ENCODE measurements around the gene GATA1.

DNA sequence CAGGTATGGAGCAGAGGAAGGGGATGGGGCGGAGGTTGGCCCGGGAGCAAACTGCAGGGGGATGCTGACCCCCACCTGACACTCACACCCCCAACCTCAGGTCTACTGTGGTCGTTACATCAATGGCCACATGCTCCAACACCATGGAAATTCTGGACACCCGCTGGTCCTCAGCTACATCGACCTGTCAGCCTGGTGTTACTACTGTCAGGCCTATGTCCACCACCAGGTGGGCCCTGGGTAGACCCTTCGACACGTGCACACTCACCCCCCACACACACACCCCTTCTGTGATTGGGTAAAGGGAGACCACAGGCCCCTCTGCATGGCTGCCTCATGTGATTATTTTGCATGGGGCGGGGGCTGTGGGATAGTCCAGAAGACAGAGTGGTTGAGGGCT, 37.7 kb downstream of the GATA1 start:
- TF ChIP-seq HOXB5 (CRISPR knock-in tag; IDR thresholded peaks at IDR 0.05), result no peak
- TF ChIP-seq, protein P1, sequence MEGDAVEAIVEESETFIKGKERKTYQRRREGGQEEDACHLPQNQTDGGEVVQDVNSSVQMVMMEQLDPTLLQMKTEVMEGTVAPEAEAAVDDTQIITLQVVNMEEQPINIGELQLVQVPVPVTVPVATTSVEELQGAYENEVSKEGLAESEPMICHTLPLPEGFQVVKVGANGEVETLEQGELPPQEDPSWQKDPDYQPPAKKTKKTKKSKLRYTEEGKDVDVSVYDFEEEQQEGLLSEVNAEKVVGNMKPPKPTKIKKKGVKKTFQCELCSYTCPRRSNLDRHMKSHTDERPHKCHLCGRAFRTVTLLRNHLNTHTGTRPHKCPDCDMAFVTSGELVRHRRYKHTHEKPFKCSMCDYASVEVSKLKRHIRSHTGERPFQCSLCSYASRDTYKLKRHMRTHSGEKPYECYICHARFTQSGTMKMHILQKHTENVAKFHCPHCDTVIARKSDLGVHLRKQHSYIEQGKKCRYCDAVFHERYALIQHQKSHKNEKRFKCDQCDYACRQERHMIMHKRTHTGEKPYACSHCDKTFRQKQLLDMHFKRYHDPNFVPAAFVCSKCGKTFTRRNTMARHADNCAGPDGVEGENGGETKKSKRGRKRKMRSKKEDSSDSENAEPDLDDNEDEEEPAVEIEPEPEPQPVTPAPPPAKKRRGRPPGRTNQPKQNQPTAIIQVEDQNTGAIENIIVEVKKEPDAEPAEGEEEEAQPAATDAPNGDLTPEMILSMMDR (IDR thresholded peaks at IDR 0.05), result no peak
- no peak for TF ChIP-seq EP300 (IDR thresholded peaks at IDR 0.05)
- TF ChIP-seq POLR2AphosphoS2 (conservative IDR thresholded peaks at IDR 0.05; ENCODE audit: low read length), result no peak
- TF ChIP-seq CEBPB (IDR thresholded peaks at IDR 0.05), result no peak
- TF ChIP-seq, protein P2, sequence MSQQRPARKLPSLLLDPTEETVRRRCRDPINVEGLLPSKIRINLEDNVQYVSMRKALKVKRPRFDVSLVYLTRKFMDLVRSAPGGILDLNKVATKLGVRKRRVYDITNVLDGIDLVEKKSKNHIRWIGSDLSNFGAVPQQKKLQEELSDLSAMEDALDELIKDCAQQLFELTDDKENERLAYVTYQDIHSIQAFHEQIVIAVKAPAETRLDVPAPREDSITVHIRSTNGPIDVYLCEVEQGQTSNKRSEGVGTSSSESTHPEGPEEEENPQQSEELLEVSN (IDR thresholded peaks at IDR 0.05; ENCODE audit: borderline replicate concordance, low read depth), result no peak
- TF ChIP-seq CHD4 (IDR thresholded peaks at IDR 0.05; ENCODE audit: borderline replicate concordance), result no peak
- TF ChIP-seq POLR2A (IDR thresholded peaks at IDR 0.05; ENCODE audit: low read length), result no peak
